AG04450 (cell line): ENCODE data around the gene HBEGF. TPM values are rescaled to one million over a fixed set of nuclear protein-coding genes. Genes with fewer than 3 reads are reported as not detected.

Experiments
- CTCF ChIA-PET: fragments of 300-600, 350-600 bp; formaldehyde crosslinking; extraction: SDS; loops from one replicate; lab custom pipeline; 2022; ENCODE audit warnings: antibody characterized with exemption, inconsistent platforms; lab: Charles Lee
- POLR2A ChIA-PET: fragments of 350-600 bp; formaldehyde crosslinking; extraction: SDS; loops from one replicate; lab custom pipeline; 2021; ENCODE audit warnings: antibody characterized with exemption, inconsistent platforms; lab: Yijun Ruan, JAX
- DNase-seq: peaks from one replicate; pipeline ENCODE4 v3.0.0-alpha.2; 2011; ENCODE audit warnings: low read depth, low spot score
- H3K27ac ChIP-seq: one replicate; pipeline ENCODE4 v1.5.1; 2012; ENCODE audit warnings: low read depth, low read length, control low read depth
- H3K27me3 ChIP-seq: one replicate; pipeline ENCODE4 v1.6.0; 2012; ENCODE audit warnings: low read length; ENCODE audit not compliant: control insufficient read depth, insufficient read depth
- H3K4me3 ChIP-seq: 2 replicates; pipeline ENCODE4 v1.5.1; 2011; ENCODE audit warnings: mild to moderate bottlenecking, low read depth, low read length, control low read depth
- H3K9me3 ChIP-seq: 2 replicates; pipeline ENCODE4 v1.5.1; 2012; ENCODE audit warnings: low read length; ENCODE audit not compliant: control insufficient read depth, insufficient read depth
- CTCF ChIP-seq: IDR thresholded peaks from 2 replicates; pipeline ENCODE4 v1.5.1; 2011; ENCODE audit warnings: low read depth, low read length, control low read depth, inconsistent platforms
- polyA plus RNA-seq: library from polyadenylated mRNA; depleted of rRNA; stranded (reverse); fragments of >200 nt; gene quantifications from 2 replicates; pipeline ENCODE4 v1.2.3, GENCODE V29; 2011

HBEGF gene
- polyA plus RNA-seq, 1 experiment, result 7.0 TPM

- Histone ChIP-seq H3K27me3 (no peaks in the 10 kb centered on the region), H3K9me3 (no peaks in the 10 kb centered on the region), H3K27ac (no peak overlapping the region), H3K4me3 (no peak overlapping the region)
- no peak for TF ChIP-seq CTCF
- DNase-seq, result no peak
- CTCF ChIA-PET, result interaction anchor here (1.4 to 1.9 kb wide), 4 partner anchors 49 to 62 kb away, joined by 3 to 11 read pairs (median 6); partner anchors contain the start of gene HBEGF
- POLR2A ChIA-PET, result interaction anchor here (1.2 kb wide), 1 partner anchor 26 kb away, joined by 3 read pairs; no protein-coding TSS in a partner anchor
These were observed 49.1 kb downstream of the HBEGF start for GRCh38 chr5:140297283-140297682.

GRCh38 chr5:140296289-140296688, 50.1 kb downstream of the HBEGF start:
- no peak for DNase-seq
- ChIA-PET POLR2A (no interaction called here), CTCF (interaction anchor here (1.6 to 2.0 kb wide), 3 partner anchors 50 to 55 kb away, joined by 7 to 13 read pairs (median 8); partner anchors contain the start of gene HBEGF)
- no peak overlapping the region for H3K27ac ChIP-seq
- no peak for TF ChIP-seq CTCF
- no peak overlapping the region for H3K4me3 ChIP-seq
- H3K9me3 ChIP-seq, result no peaks in the 10 kb centered on the region
- H3K27me3 ChIP-seq, result no peaks in the 10 kb centered on the region

- peak; percentile 90 for DNase-seq
- Histone ChIP-seq H3K4me3 (no peak overlapping the region), H3K27ac (no peak overlapping the region), H3K9me3 (no peaks in the 10 kb centered on the region), H3K27me3 (no peaks in the 10 kb centered on the region)
- no peak for TF ChIP-seq CTCF
- ChIA-PET CTCF (interaction anchor here (0.6 to 2.0 kb wide), 4 partner anchors 18 to 56 kb away, joined by 3 to 13 read pairs (median 8); partner anchors contain the start of gene HBEGF), POLR2A (interaction anchor here (0.7 to 2.7 kb wide), 3 partner anchors 28 to 51 kb away, joined by 3 to 11 read pairs (median 4); partner anchors contain the start of gene HBEGF)
These were observed 51.0 kb downstream of the HBEGF start for GRCh38 chr5:140295414-140295813.

GRCh38 chr5:140294753-140295152, 51.6 kb downstream of the HBEGF start:
- ChIA-PET CTCF (interaction anchor here (1.0 to 2.0 kb wide), 4 partner anchors 33 to 57 kb away, joined by 3 to 13 read pairs (median 6); partner anchors contain the start of gene HBEGF), POLR2A (interaction anchor here (1.1 to 2.7 kb wide), 2 partner anchors 28 to 51 kb away, joined by 4 to 11 read pairs; partner anchors contain the start of gene HBEGF)
- no peak for TF ChIP-seq CTCF
- Histone ChIP-seq H3K9me3 (no peaks in the 10 kb centered on the region), H3K27me3 (no peaks in the 10 kb centered on the region), H3K4me3 (no peak overlapping the region), H3K27ac (no peak overlapping the region)
- no peak for DNase-seq

- POLR2A ChIA-PET, result interaction anchor here (2.7 kb wide), 1 partner anchor 52 kb away, joined by 11 read pairs; the partner anchor contains the start of gene HBEGF
- CTCF ChIA-PET, result interaction anchor here (0.8 to 1.1 kb wide), 3 partner anchors 32 to 70 kb away, joined by 3 to 5 read pairs (median 4); partner anchors contain the start of gene HBEGF
- Histone ChIP-seq H3K27me3 (no peaks in the 10 kb centered on the region), H3K4me3 (no peak overlapping the region), H3K9me3 (no peaks in the 10 kb centered on the region), H3K27ac (no peak overlapping the region)
- TF ChIP-seq CTCF, result no peak
- no peak for DNase-seq
These were observed 52.6 kb downstream of the HBEGF start for GRCh38 chr5:140293849-140294100.
